Gastroesophageal sphincter (tissue), 4 donors: ENCODE measurements around the gene CSMD2. TPM values are rescaled to one million over a fixed set of nuclear protein-coding genes. Genes with fewer than 3 reads are reported as not detected.

Source experiments
- ATAC-seq: fragments of 150-250 bp; one replicate; pipeline ENCODE4 v1.9.1; 2016; ENCODE audit warnings: mild to moderate bottlenecking, moderate library complexity
- H3K27ac ChIP-seq, 4 donors: fragments of 200-600 bp; sonication (generic) in 3 of 4; 1 replicate in 3 of 4; 2 replicates in 1 of 4; pipeline ENCODE4 v1.5.1; 2016 to 2019
- H3K27me3 ChIP-seq: fragments of 200-600 bp; sonication (generic); one replicate; pipeline ENCODE4 v1.5.1; 2019
- H3K36me3 ChIP-seq, 2 donors: fragments of 200-600 bp; sonication (generic); one replicate each; pipeline ENCODE4 v1.5.1; 2019; ENCODE audit warnings: control low read depth in 1 of 2
- H3K4me1 ChIP-seq, 3 donors: fragments of 200-600 bp; sonication (generic); 1 replicate in 2 of 3; 2 replicates in 1 of 3; pipeline ENCODE4 v1.5.1; 2016 to 2019; ENCODE audit warnings: control low read depth in 2 of 3
- H3K4me3 ChIP-seq, 2 donors: fragments of 200-600 bp; sonication (generic); one replicate each; pipeline ENCODE4 v1.5.1; 2019; ENCODE audit warnings: mild to moderate bottlenecking in 1 of 2, moderate library complexity in 1 of 2
- H3K9me3 ChIP-seq, 3 donors: fragments of 200-600 bp; sonication (generic); one replicate each; pipeline ENCODE4 v1.5.1; 2017 to 2019; ENCODE audit warnings: control low read depth in 2 of 3
- CTCF ChIP-seq, 4 experiments: fragments of 200-600 bp in 2 of 4; fragments of 450-650 bp in 2 of 4; sonication (generic) in 1 of 4; IDR thresholded peaks; one replicate each; pipeline ENCODE4 v1.5.1; 2017 to 2019; ENCODE audit warnings: antibody characterized with exemption in 4 of 4, mild to moderate bottlenecking in 2 of 4, moderate library complexity in 2 of 4
- EP300 ChIP-seq: sonication (generic); formaldehyde crosslinking; IDR thresholded peaks from one replicate; pipeline ENCODE4 v1.6.1; 2017; ENCODE audit warnings: antibody characterized with exemption, mild to moderate bottlenecking
- POLR2A ChIP-seq, 2 donors: fragments of 450-650 bp; IDR thresholded peaks; one replicate each; pipeline ENCODE4 v1.6.1; 2017; ENCODE audit warnings: antibody characterized with exemption in 2 of 2, mild to moderate bottlenecking in 2 of 2, moderate library complexity in 1 of 2
- POLR2AphosphoS5 ChIP-seq: sonication (generic); formaldehyde crosslinking; IDR thresholded peaks from one replicate; pipeline ENCODE4 v1.6.1; 2017; ENCODE audit warnings: antibody characterized with exemption
- WGBS, 2 donors: methylation state at CpG; one replicate each; pipeline ENCODE4 v1.1.5; 2018; ENCODE audit warnings: low coverage in 1 of 2; 5-methylcytosine and 5-hydroxymethylcytosine counted together
- total RNA-seq, 4 donors: library from RNA; depleted of rRNA; stranded (reverse); fragments of >200 nt; gene quantifications; one replicate each; pipeline ENCODE4 v1.1.0, GENCODE V29; 2016

The CSMD2 gene
- total RNA-seq, 4 donors from 2014 or later = 0.22 to 2.5 (median 0.37) TPM

- H3K27ac ChIP-seq = no peak overlapping the region
- 31 to 50% methylated on average over 2 of the region's 2 CpGs for WGBS, 2 donors
- H3K4me1 ChIP-seq = no peaks in the 10 kb centered on the region
- peaks cover 30% of the 10 kb centered on the region for H3K27me3 ChIP-seq
- no peak for TF ChIP-seq EP300
- no peak for TF ChIP-seq POLR2A (IDR thresholded peaks at IDR 0.05)
- no peak for TF ChIP-seq POLR2AphosphoS5
- no peak for TF ChIP-seq CTCF (IDR thresholded peaks at IDR 0.05)
- H3K36me3 ChIP-seq = no peaks in the 10 kb centered on the region
- H3K4me3 ChIP-seq = no peak overlapping the region
- ATAC-seq = no peak
- no peaks in the 10 kb centered on the region for H3K9me3 ChIP-seq
Observed at GRCh38 chr1:33768821-33769220, 396.2 kb downstream of the CSMD2 start.

- no peak overlapping the region for H3K4me3 ChIP-seq
- 51 to 60% methylated on average over 2 of the region's 2 CpGs for WGBS, 2 donors
- ATAC-seq = no peak
- no peak for TF ChIP-seq POLR2A (IDR thresholded peaks at IDR 0.05)
- no peak for TF ChIP-seq EP300
- TF ChIP-seq POLR2AphosphoS5 = no peak
- no peak for TF ChIP-seq CTCF (IDR thresholded peaks at IDR 0.05)
- H3K4me1 ChIP-seq = no peaks in the 10 kb centered on the region
- no peaks in the 10 kb centered on the region for H3K36me3 ChIP-seq
- H3K9me3 ChIP-seq = no peaks in the 10 kb centered on the region
- H3K27me3 ChIP-seq = peaks cover 22% of the 10 kb centered on the region
- no peak overlapping the region for H3K27ac ChIP-seq
Observed at GRCh38 chr1:33768106-33768505, 396.9 kb downstream of the CSMD2 start.

GRCh38 chr1:33764149-33764548, 400.9 kb downstream of the CSMD2 start:
- Histone ChIP-seq H3K4me1 (peaks cover 0 to 9% (median 0%) of the 10 kb centered on the region in 3 donors), H3K36me3 (no peaks in the 10 kb centered on the region), H3K4me3 (no peak overlapping the region), H3K9me3 (no peaks in the 10 kb centered on the region), H3K27ac (no peak overlapping the region), H3K27me3 (no peaks in the 10 kb centered on the region)
- ATAC-seq = no peak
- WGBS, 2 donors = 71% methylated on average over 1 of the region's 4 CpGs; no CpG with 5 or more reads in 1 of the 2 donors
- TF ChIP-seq POLR2A (IDR thresholded peaks at IDR 0.05) (no peak), EP300 (no peak), CTCF (IDR thresholded peaks at IDR 0.05) (no peak), POLR2AphosphoS5 (no peak)

GRCh38 chr1:33763406-33763805, 401.6 kb downstream of the CSMD2 start:
- TF ChIP-seq POLR2A (IDR thresholded peaks at IDR 0.05) (no peak), POLR2AphosphoS5 (no peak), CTCF (IDR thresholded peaks at IDR 0.05) (no peak), EP300 (no peak)
- no peaks in the 10 kb centered on the region for H3K27me3 ChIP-seq
- H3K9me3 ChIP-seq = no peaks in the 10 kb centered on the region
- peaks cover 0 to 9% (median 0%) of the 10 kb centered on the region in 3 donors for H3K4me1 ChIP-seq
- ATAC-seq = no peak
- 40 to 51% methylated on average over 2 to 3 of the region's 3 CpGs for WGBS, 2 donors
- H3K4me3 ChIP-seq = no peak overlapping the region
- no peak overlapping the region for H3K27ac ChIP-seq
- H3K36me3 ChIP-seq = no peaks in the 10 kb centered on the region

GRCh38 chr1:33762962-33763361, 402.1 kb downstream of the CSMD2 start:
- H3K4me1 ChIP-seq = peaks cover 0 to 9% (median 0%) of the 10 kb centered on the region in 3 donors
- no peaks in the 10 kb centered on the region for H3K27me3 ChIP-seq
- no peak for ATAC-seq
- no peak for TF ChIP-seq POLR2A (IDR thresholded peaks at IDR 0.05)
- no peak for TF ChIP-seq EP300
- no peak for TF ChIP-seq POLR2AphosphoS5
- WGBS, 2 donors = 55% methylated on average over 2 of the region's 2 CpGs; no CpG with 5 or more reads in 1 of the 2 donors
- no peaks in the 10 kb centered on the region for H3K9me3 ChIP-seq
- H3K36me3 ChIP-seq = no peaks in the 10 kb centered on the region
- H3K4me3 ChIP-seq = no peak overlapping the region
- no peak overlapping the region for H3K27ac ChIP-seq
